GM12875 (cell line): ENCODE results near the gene FBXO27.
"Not testable (repeated sequence)": the region's sequence is repeated elsewhere in the genome, so short reads cannot be mapped to it uniquely, and the experiment has no call there.

Source experiments
- H3K4me3 ChIP-seq: one replicate; pipeline ENCODE4 v1.5.1; 2011; ENCODE audit warnings: low read depth, low read length, control low read depth
- TF ChIP-seq, protein P1 (sequence below): IDR thresholded peaks from 2 replicates; pipeline ENCODE4 v1.5.1; 2011; ENCODE audit warnings: low read depth, mild to moderate bottlenecking, control low read depth, inconsistent platforms, low read length, moderate library complexity, borderline replicate concordance; ENCODE audit not compliant: insufficient read depth

Gene FBXO27

DNA sequence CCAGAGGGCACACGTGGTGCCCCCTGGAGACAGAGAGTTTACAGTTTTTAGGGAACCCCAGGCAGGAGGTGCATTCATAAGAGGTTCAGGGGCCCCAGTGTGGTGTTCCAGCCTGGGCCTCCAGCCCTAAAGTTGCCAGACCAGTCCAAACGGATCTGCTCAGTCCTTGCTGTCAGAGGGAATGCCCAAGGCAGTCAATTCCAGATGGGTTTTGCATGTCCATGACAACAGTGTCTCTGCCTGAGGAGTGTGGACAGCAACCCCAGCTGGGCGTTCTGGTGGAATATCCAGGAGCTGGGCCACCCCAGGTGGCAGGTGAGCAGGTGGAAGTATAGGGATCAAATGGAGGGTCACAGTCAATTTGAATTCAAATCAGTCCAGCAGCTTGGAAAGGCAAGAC lies 25.3 kb downstream of the FBXO27 start:
- TF ChIP-seq, protein P1, sequence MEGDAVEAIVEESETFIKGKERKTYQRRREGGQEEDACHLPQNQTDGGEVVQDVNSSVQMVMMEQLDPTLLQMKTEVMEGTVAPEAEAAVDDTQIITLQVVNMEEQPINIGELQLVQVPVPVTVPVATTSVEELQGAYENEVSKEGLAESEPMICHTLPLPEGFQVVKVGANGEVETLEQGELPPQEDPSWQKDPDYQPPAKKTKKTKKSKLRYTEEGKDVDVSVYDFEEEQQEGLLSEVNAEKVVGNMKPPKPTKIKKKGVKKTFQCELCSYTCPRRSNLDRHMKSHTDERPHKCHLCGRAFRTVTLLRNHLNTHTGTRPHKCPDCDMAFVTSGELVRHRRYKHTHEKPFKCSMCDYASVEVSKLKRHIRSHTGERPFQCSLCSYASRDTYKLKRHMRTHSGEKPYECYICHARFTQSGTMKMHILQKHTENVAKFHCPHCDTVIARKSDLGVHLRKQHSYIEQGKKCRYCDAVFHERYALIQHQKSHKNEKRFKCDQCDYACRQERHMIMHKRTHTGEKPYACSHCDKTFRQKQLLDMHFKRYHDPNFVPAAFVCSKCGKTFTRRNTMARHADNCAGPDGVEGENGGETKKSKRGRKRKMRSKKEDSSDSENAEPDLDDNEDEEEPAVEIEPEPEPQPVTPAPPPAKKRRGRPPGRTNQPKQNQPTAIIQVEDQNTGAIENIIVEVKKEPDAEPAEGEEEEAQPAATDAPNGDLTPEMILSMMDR: no peak
- no peak overlapping the region for H3K4me3 ChIP-seq

DNA sequence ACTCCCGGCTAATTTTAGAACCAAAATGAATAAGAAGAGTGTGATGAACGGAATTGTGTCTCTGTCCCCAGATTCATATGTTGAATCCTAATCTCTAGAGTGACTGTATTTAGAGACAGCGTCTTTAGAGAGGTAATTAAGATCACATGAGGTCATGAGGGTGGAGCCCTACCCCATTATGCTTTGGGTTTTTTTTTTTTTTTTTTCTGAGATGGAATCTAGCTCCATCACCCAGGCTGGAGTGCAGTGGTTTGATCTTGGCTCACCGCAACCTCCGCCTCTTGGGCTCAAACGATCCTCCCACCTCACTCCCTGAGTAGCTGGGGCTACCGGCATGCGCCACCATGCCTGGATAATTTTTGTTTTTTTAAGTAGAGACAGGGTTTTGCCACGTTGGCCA lies 27.9 kb downstream of the FBXO27 start:
- TF ChIP-seq, protein P1: no peak
- no peak overlapping the region for H3K4me3 ChIP-seq

DNA sequence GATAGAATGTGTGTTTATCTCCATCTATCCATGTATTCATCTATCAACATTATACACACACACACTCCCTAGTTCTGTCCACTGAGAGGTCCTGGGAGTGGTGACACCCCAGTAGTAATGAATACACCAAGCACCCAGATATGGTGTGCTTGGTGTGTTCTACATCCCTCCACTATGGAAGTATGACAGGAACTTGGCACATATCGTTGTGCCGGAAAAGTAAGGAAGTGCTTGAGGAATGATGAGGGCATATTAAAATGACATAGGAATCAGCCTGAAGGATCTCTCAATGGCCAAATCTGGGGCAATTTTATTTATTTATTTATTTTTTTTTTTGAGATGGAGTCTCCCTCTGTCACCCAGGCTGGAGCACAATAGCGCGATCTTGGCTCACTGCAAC lies 28.6 kb downstream of the FBXO27 start:
- TF ChIP-seq, protein P1: no peak

DNA sequence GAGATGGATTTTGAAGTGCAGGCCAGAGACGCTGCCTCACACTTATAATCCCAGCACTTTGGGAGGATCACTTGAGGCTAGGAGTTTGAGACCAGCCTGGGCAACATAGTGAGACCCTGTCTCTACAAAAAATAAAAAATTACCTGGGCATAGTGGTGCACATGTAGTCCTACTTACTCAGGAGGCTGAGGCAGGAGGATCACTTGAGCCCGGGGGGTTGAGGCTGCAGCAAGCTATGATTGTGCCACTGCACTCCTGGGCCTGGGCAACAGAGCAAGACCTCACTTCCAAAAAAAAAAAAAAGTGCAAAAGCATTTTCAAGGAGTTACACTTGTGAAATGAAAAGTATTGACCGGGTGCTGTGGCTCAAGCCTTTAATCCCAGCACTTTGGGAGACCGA lies 29.2 kb downstream of the FBXO27 start:
- H3K4me3 ChIP-seq: no peak overlapping the region
- TF ChIP-seq, protein P1: no peak

More for the DNA sequence above, 28.6 kb downstream of the FBXO27 start:
- no peak overlapping the region for H3K4me3 ChIP-seq

GRCh38 chr19:39001041-39001440 lies 31.3 kb downstream of the FBXO27 start:
- TF ChIP-seq, protein P1: no peak
- no peak overlapping the region for H3K4me3 ChIP-seq

- H3K4me3 ChIP-seq: not testable (repeated sequence)
Observed at GRCh38 chr19:38997576-38997975, 34.8 kb downstream of the FBXO27 start.

DNA sequence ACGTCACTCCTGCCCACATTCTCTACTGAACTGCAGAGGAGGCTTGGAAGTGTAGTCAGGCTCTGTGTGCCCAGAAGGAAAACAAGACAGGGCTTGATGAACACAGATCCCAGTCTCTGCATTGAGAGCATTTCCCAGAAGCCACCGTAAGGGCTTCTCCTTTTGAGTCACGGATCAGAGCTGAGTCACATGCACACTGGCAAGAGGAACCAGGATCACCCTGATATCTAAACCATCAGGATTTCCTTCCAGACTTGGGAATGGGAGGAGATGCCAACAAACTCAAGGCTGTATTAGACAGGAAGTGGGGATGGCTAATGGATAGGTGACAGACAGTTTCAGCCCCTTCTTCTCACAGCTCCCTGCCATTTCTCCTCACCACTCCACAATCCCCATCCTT lies 39.1 kb downstream of the FBXO27 start:
- no peak overlapping the region for H3K4me3 ChIP-seq
- TF ChIP-seq, protein P1: no peak
